ENCODE measurements around the gene SLC6A11. TPM values are rescaled to one million over a fixed set of nuclear protein-coding genes. Genes with fewer than 3 reads are reported as not detected.

Gene SLC6A11
- polyA plus RNA-seq, 1 experiment = not detected

- POLR2A ChIA-PET = no interaction called here
- CTCF ChIA-PET = no interaction called here
- no peak for DNase-seq (ENCODE audit: low read depth)
- H3K27me3 ChIP-seq (ENCODE audit: control insufficient read depth, insufficient read depth, low read length) = no peaks in the 10 kb centered on the region
- H3K36me3 ChIP-seq (ENCODE audit: control insufficient read depth, insufficient read depth, low read length) = no peaks in the 10 kb centered on the region
- TF ChIP-seq CTCF (IDR thresholded peaks at IDR 0.05; ENCODE audit: insufficient read depth, low read depth, low read length) = no peak
- H3K4me3 ChIP-seq (ENCODE audit: low read depth, low read length) = no peak overlapping the region
These were observed 74.6 kb downstream of the SLC6A11 start for GRCh38 chr3:10890665-10891064.

GRCh38 chr3:10892622-10893021 lies 76.6 kb downstream of the SLC6A11 start:
- no peak for DNase-seq (ENCODE audit: low read depth)
- no peaks in the 10 kb centered on the region for H3K36me3 ChIP-seq (ENCODE audit: control insufficient read depth, insufficient read depth, low read length)
- H3K4me3 ChIP-seq (ENCODE audit: low read depth, low read length) = no peak overlapping the region
- TF ChIP-seq CTCF (IDR thresholded peaks at IDR 0.05; ENCODE audit: insufficient read depth, low read depth, low read length) = no peak
- H3K27me3 ChIP-seq (ENCODE audit: control insufficient read depth, insufficient read depth, low read length) = no peaks in the 10 kb centered on the region
- ChIA-PET POLR2A (no interaction called here), CTCF (interaction anchor here (0.7 kb wide), 1 partner anchor 11 kb away, joined by 3 read pairs; no protein-coding TSS in a partner anchor)

GRCh38 chr3:10901296-10901945 lies 85.4 kb downstream of the SLC6A11 start:
- no peak for TF ChIP-seq CTCF (IDR thresholded peaks at IDR 0.05; ENCODE audit: insufficient read depth, low read depth, low read length)
- ChIA-PET CTCF (no interaction called here), POLR2A (no interaction called here)
- Histone ChIP-seq H3K27me3 (ENCODE audit: control insufficient read depth, insufficient read depth, low read length) (no peaks in the 10 kb centered on the region), H3K4me3 (ENCODE audit: low read depth, low read length) (no peak overlapping the region), H3K36me3 (ENCODE audit: control insufficient read depth, insufficient read depth, low read length) (no peaks in the 10 kb centered on the region)
- no peak for DNase-seq (ENCODE audit: low read depth)

GRCh38 chr3:10907262-10907661 lies 91.2 kb downstream of the SLC6A11 start:
- ChIA-PET CTCF (interaction anchor here (1.1 kb wide), 1 partner anchor 9 kb away, joined by 4 read pairs; no protein-coding TSS in a partner anchor), POLR2A (no interaction called here)
- Histone ChIP-seq H3K4me3 (ENCODE audit: low read depth, low read length) (no peak overlapping the region), H3K27me3 (ENCODE audit: control insufficient read depth, insufficient read depth, low read length) (no peaks in the 10 kb centered on the region), H3K36me3 (ENCODE audit: control insufficient read depth, insufficient read depth, low read length) (no peaks in the 10 kb centered on the region)
- DNase-seq (ENCODE audit: low read depth) = no peak
- no peak for TF ChIP-seq CTCF (IDR thresholded peaks at IDR 0.05; ENCODE audit: insufficient read depth, low read depth, low read length)

- Histone ChIP-seq H3K27me3 (ENCODE audit: control insufficient read depth, insufficient read depth, low read length) (no peaks in the 10 kb centered on the region), H3K4me3 (ENCODE audit: low read depth, low read length) (no peak overlapping the region), H3K36me3 (ENCODE audit: control insufficient read depth, insufficient read depth, low read length) (no peaks in the 10 kb centered on the region)
- DNase-seq (ENCODE audit: low read depth) = no peak
- TF ChIP-seq CTCF (IDR thresholded peaks at IDR 0.05; ENCODE audit: insufficient read depth, low read depth, low read length) = no peak
- ChIA-PET CTCF (interaction anchor here (1.6 kb wide), 1 partner anchor 35 kb away, joined by 4 read pairs; no protein-coding TSS in a partner anchor), POLR2A (no interaction called here)
These were observed 94.3 kb downstream of the SLC6A11 start for GRCh38 chr3:10910367-10910766.

All from BJ (cell line).